SIG-M5 (cell line): ENCODE results near the gene CELA3B.
"Not testable (repeated sequence)": the region's sequence is repeated elsewhere in the genome, so short reads cannot be mapped to it uniquely, and the experiment has no call there.

ENCODE experiments used
- DNase-seq: peaks from one replicate; lab custom pipeline; 2025; lab: John Stamatoyannopoulos, UW

The CELA3B gene

GRCh38 chr1:22007262-22007661 lies 30.4 kb downstream of the CELA3B start:
- not testable (repeated sequence) for DNase-seq

DNA sequence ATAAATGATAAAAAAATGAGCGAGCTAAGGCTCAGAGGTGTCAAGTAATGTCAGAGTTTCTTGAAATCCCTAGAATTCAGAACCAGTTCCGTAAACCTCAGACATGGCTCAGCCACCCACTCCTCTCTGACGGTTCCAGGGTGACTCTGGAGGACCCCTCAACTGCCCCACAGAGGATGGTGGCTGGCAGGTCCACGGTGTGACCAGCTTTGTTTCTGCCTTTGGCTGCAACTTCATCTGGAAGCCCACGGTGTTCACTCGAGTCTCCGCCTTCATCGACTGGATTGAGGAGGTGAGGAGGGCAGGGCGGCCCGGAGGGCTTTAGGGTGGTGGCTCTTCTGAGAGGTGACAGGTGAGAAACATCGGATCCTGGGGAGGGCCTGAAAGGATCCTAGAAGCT lies 32.7 kb downstream of the CELA3B start:
- DNase-seq, result not testable (repeated sequence)

GRCh38 chr1:22012752-22013151 lies 35.9 kb downstream of the CELA3B start:
- DNase-seq, result not testable (repeated sequence)

- DNase-seq, result not testable (repeated sequence)
Observed at GRCh38 chr1:22014575-22015206, 37.9 kb downstream of the CELA3B start.

- peak; percentile 87 for DNase-seq
Observed at GRCh38 chr1:22018583-22019559, 42.0 kb downstream of the CELA3B start.

DNA sequence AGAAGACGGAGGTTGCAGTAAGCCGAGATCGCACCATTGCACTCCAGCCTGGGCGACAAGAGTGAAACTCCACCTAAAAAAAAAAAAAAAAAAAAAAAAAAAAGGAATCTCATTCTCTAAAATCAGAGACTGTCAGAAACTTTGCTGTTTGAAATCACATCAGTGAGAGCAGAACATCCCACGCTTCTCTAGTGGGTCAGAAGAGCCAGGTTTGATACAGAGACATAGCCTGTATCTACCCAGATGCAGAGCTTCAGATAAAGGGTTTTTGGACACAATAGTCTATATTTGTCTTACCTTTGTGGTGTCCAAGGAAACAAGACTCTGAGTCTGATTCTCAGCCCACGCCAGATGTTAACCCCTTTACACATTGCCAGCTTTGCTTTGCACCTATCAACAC lies 44.2 kb downstream of the CELA3B start:
- no peak for DNase-seq

GRCh38 chr1:22024485-22025367 lies 47.9 kb downstream of the CELA3B start:
- no peak for DNase-seq

DNA sequence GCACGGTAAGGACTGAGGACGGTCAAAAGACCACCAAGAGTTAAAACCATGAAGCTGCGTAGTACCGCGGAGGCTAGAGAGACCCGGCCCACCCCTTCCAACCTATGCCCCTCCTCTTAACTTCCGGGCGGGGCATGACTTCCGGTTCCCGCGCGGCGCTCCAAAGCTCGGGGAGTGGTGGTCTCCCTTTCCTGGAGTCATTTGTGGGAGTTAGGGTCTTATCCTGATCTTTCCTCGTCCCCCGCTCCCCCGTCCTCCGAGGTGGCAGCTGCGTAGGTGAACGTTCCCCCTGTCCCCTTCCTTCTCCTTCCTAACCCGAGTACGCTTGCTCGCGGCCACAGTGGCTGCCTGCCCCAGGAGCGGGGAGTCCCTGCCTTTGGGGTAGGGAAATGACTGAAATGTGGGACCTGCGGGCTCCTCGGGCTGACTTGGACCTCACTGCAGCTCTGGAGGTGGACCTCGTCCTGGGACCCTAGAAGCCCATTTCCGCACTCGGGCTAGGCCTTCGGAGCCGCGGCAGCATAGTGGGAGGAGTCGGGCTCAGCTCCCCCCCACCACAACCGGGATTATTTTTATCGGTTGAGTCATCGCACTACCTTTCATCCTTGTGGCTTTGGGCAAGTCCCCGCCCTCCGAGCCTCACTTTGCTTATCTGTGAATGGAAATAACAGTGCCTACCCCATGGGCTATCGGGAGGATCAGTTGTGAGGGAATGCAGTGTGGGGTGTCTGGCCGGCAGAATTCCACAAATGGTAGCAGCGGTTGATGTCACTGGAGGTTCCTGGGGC lies 48.7 kb downstream of the CELA3B start:
- peak; percentile 49 for DNase-seq

- DNase-seq, result no peak
Observed at GRCh38 chr1:22026924-22027289, 50.1 kb downstream of the CELA3B start.

- no peak for DNase-seq
Observed at GRCh38 chr1:22030057-22030456, 53.2 kb downstream of the CELA3B start.

GRCh38 chr1:22030473-22030872 lies 53.7 kb downstream of the CELA3B start:
- DNase-seq, result no peak

DNA sequence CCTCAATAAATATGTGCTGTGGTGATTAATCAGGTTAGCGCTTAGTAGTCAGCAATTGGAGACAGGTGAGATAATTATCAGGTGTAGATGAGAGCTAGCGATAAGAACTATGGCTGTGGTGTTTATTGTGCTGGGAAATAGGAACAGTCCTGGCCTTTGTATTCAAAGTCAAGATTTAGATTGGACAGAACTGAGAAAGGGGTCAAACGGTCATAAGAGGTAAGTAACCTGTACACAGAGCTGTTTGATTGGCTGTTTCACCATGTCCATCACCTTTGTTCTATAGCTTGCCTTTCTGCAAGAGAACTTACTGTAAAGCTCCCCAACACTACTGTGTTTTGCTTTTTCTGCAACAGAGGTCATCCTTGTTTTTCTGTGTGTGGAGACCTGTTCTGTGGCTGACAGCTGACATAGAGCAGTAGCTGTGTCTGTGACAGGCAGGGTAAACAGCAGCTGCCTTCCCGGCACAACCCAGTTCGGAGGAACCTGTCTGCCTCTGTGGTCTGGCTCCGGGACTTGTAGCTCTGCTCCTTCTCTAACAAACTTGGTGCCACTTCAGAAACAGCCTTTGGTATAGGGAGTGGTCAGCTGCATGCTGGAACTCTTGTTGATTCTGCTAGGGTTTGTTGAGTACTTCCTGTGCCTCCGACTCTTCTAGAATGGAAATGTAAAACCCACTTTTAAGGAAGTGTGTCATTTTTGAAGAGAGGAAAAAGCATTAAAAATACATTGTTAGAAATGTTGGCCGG lies 54.6 kb downstream of the CELA3B start:
- no peak for DNase-seq

DNA sequence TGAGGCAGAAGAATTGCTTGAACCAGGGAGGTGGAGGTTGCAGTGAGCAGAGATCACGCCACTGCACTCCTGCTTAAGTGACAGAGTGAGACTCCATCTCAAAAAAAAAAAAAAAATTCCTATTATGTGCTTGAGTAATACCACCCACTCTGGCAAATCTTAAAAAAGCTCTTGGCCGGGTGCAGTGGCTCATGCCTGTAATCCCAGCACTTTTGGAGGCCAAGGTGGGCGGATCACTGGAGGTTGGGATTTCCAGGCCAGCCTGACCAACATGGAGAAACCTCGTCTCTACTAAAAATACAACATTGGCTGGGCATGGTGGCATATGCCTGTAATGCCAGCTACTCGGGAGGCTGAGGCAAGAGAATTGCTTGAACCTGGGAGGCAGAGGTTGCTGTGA lies 58.0 kb downstream of the CELA3B start:
- not testable (repeated sequence) for DNase-seq

- no peak for DNase-seq
Observed at GRCh38 chr1:22037520-22037919, 60.7 kb downstream of the CELA3B start.

DNA sequence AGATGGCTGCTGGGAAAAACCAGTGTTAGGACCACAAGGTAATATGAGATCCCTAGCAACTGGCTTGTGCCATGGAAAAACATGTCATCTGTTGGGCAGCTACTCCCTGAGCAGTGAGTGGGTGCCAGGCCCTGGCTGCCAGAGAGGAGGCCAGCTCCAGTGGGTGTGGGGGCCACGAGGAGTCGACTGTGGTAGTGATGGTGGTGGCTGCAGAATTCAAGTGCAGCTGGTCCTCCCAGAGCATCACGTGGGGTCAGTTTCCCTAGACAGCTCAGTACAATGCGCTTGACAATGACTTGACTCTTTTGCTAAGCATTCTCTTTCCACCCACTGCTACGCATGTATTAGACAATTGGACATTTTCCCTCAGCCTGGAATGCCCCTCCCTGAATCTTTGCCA lies 61.2 kb downstream of the CELA3B start:
- no peak for DNase-seq
